Ishikawa (cell line): ENCODE results near the gene NAA11.

Experiments used
- CEBPB ChIP-seq: IDR thresholded peaks from 2 replicates; pipeline ENCODE4 v1.6.1; 2012
- CREB1 ChIP-seq: IDR thresholded peaks from 2 replicates; pipeline ENCODE4 v1.6.1; 2012; ENCODE audit warnings: low read depth
- EP300 ChIP-seq: IDR thresholded peaks from 2 replicates; pipeline ENCODE4 v1.6.1; 2012; ENCODE audit warnings: borderline replicate concordance
- FOXM1 ChIP-seq: IDR thresholded peaks from 2 replicates; pipeline ENCODE4 v1.6.1; 2012; ENCODE audit warnings: low read depth, borderline replicate concordance
- NFIC ChIP-seq: IDR thresholded peaks from 2 replicates; pipeline ENCODE4 v1.6.1; 2012
- RAD21 ChIP-seq: IDR thresholded peaks from 2 replicates; pipeline ENCODE4 v1.6.1; 2012; ENCODE audit warnings: low read depth
- TAF1 ChIP-seq: IDR thresholded peaks from 2 replicates; pipeline ENCODE4 v1.6.1; 2012; ENCODE audit warnings: low read depth, mild to moderate bottlenecking
- TEAD4 ChIP-seq: IDR thresholded peaks from 2 replicates; pipeline ENCODE4 v1.6.1; 2012
- YY1 ChIP-seq: IDR thresholded peaks from 2 replicates; pipeline ENCODE4 v1.6.1; 2012; ENCODE audit warnings: low read depth
- TF ChIP-seq, protein P1 (sequence below): IDR thresholded peaks from 2 replicates; pipeline ENCODE4 v1.6.1; 2012; ENCODE audit warnings: low read depth, mild to moderate bottlenecking
- TF ChIP-seq, protein P2 (sequence below): IDR thresholded peaks from 2 replicates; pipeline ENCODE4 v1.6.1; 2012

DNA sequence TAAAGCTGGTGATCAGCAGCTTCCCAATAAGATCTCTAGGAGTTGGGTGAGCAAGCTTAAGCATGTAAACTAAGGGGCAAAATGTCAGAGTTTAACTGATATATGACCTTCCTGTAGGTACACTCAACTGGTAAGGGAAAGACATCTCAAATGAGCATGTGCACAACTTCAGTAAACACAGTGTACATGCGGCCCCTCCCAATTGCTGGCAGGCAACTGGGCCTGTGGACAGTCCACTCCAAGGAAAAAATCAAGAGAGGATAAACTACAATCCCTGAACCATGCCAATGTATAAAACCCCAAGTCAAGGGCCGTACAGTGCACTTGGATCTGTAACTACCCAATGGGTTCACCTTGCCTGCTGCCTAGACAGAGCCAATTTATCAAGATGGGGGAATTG is 4.9 kb upstream of the NAA11 start:
- TF ChIP-seq FOXM1: no peak
- TF ChIP-seq, protein P1, sequence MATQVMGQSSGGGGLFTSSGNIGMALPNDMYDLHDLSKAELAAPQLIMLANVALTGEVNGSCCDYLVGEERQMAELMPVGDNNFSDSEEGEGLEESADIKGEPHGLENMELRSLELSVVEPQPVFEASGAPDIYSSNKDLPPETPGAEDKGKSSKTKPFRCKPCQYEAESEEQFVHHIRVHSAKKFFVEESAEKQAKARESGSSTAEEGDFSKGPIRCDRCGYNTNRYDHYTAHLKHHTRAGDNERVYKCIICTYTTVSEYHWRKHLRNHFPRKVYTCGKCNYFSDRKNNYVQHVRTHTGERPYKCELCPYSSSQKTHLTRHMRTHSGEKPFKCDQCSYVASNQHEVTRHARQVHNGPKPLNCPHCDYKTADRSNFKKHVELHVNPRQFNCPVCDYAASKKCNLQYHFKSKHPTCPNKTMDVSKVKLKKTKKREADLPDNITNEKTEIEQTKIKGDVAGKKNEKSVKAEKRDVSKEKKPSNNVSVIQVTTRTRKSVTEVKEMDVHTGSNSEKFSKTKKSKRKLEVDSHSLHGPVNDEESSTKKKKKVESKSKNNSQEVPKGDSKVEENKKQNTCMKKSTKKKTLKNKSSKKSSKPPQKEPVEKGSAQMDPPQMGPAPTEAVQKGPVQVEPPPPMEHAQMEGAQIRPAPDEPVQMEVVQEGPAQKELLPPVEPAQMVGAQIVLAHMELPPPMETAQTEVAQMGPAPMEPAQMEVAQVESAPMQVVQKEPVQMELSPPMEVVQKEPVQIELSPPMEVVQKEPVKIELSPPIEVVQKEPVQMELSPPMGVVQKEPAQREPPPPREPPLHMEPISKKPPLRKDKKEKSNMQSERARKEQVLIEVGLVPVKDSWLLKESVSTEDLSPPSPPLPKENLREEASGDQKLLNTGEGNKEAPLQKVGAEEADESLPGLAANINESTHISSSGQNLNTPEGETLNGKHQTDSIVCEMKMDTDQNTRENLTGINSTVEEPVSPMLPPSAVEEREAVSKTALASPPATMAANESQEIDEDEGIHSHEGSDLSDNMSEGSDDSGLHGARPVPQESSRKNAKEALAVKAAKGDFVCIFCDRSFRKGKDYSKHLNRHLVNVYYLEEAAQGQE: no peak
- TF ChIP-seq TAF1: no peak
- TF ChIP-seq CEBPB: no peak
- TF ChIP-seq NFIC: no peak
- TF ChIP-seq EP300: no peak
- TF ChIP-seq, protein P2, sequence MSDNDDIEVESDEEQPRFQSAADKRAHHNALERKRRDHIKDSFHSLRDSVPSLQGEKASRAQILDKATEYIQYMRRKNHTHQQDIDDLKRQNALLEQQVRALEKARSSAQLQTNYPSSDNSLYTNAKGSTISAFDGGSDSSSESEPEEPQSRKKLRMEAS: no peak
- no peak for TF ChIP-seq YY1
- TF ChIP-seq CREB1: no peak
- no peak for TF ChIP-seq TEAD4
- no peak for TF ChIP-seq RAD21
